Stimulated activated naive CD8-positive, alpha-beta T cell treated with anti-CD3 and anti-CD28 coated beads, Interleukin-15, amount 100 ng/mL, for 72 hours (primary cell): ENCODE results near the gene BRD1.
A peak's percentile ranks its signal among the peaks of the same experiment; 100 is the strongest.
"Not testable (repeated sequence)": the region's sequence is repeated elsewhere in the genome, so short reads cannot be mapped to it uniquely, and the experiment has no call there.

Experiments used
- ATAC-seq: fragments of 150-1000 bp; cut with Tn5 transposase; 2 replicates; pipeline ENCODE4 v1.10.0; 2021; ENCODE audit warnings: mild to moderate bottlenecking, moderate library complexity
- DNase-seq, 2 donors: peaks; one replicate each; pipeline ENCODE4 v3.0.0; 2021 to 2022
- H3K27ac Mint-ChIP-seq, 2 donors: one replicate each; pipeline ENCODE4 v1.8.0; 2022; ENCODE audit warnings: mild to moderate bottlenecking in 2 of 2, mixed read lengths in 2 of 2, moderate library complexity in 2 of 2
- H3K27me3 Mint-ChIP-seq: one replicate; pipeline ENCODE4 v1.8.0; 2022; ENCODE audit warnings: mixed read lengths
- H3K4me1 Mint-ChIP-seq: one replicate; pipeline ENCODE4 v1.8.0; 2022; ENCODE audit warnings: mild to moderate bottlenecking, mixed read lengths
- H3K4me3 Mint-ChIP-seq, 2 donors: one replicate each; pipeline ENCODE4 v1.8.0; 2022; ENCODE audit warnings: mild to moderate bottlenecking in 2 of 2, mixed read lengths in 2 of 2, moderate library complexity in 1 of 2
- H3K9me3 Mint-ChIP-seq, 2 donors: one replicate each; pipeline ENCODE4 v1.8.0; 2022; ENCODE audit warnings: mixed read lengths in 2 of 2

Gene BRD1

GRCh38 chr22:49788504-49788903 lies 39.2 kb downstream of the BRD1 start:
- DNase-seq (no peak), ATAC-seq (no peak)
- Mint-ChIP-seq H3K27me3 (no peaks in the 10 kb centered on the region), H3K27ac (peak overlapping the region; percentile 70 to 93), H3K4me1 (peaks cover 59% of the 10 kb centered on the region), H3K9me3 (no peaks in the 10 kb centered on the region), H3K4me3 (no peak overlapping the region)

GRCh38 chr22:49787861-49788260 lies 39.8 kb downstream of the BRD1 start:
- Mint-ChIP-seq H3K4me1 (peaks cover 58% of the 10 kb centered on the region), H3K9me3 (no peaks in the 10 kb centered on the region), H3K27ac (peak overlapping the region; percentile 70 to 93), H3K27me3 (no peaks in the 10 kb centered on the region), H3K4me3 (peak overlapping the region in 1 of 2 donors; percentile 9)
- ATAC-seq (no peak), DNase-seq (no peak)

GRCh38 chr22:49786976-49787706 lies 40.5 kb downstream of the BRD1 start:
- peaks cover 52% of the 10 kb centered on the region for H3K4me1 Mint-ChIP-seq
- H3K9me3 Mint-ChIP-seq, result no peaks in the 10 kb centered on the region
- ATAC-seq (no peak), DNase-seq (no peak)
- H3K4me3 Mint-ChIP-seq, result no peak overlapping the region
- H3K27me3 Mint-ChIP-seq, result no peaks in the 10 kb centered on the region
- peak overlapping the region in 1 of 2 donors; percentile 19 for H3K27ac Mint-ChIP-seq

- Mint-ChIP-seq H3K27ac (peak overlapping the region in 1 of 2 donors; percentile 27), H3K27me3 (no peaks in the 10 kb centered on the region), H3K4me1 (peaks cover 47% of the 10 kb centered on the region), H3K4me3 (no peak overlapping the region), H3K9me3 (no peaks in the 10 kb centered on the region)
- DNase-seq (no peak), ATAC-seq (no peak)
Observed at GRCh38 chr22:49785841-49786471, 41.7 kb downstream of the BRD1 start.

- ATAC-seq (no peak), DNase-seq (no peak)
- H3K4me3 Mint-ChIP-seq, result no peak overlapping the region
- peak overlapping the region in 1 of 2 donors; percentile 12 for H3K27ac Mint-ChIP-seq
- H3K9me3 Mint-ChIP-seq, result no peaks in the 10 kb centered on the region
- H3K27me3 Mint-ChIP-seq, result no peaks in the 10 kb centered on the region
- H3K4me1 Mint-ChIP-seq, result peaks cover 42% of the 10 kb centered on the region
Observed at GRCh38 chr22:49785046-49785521, 42.6 kb downstream of the BRD1 start.

GRCh38 chr22:49784630-49784971 lies 43.1 kb downstream of the BRD1 start:
- ATAC-seq (no peak), DNase-seq (no peak)
- Mint-ChIP-seq H3K4me1 (peaks cover 39% of the 10 kb centered on the region), H3K27me3 (no peaks in the 10 kb centered on the region), H3K27ac (peak overlapping the region in 1 of 2 donors; percentile 34), H3K4me3 (no peak overlapping the region), H3K9me3 (no peaks in the 10 kb centered on the region)

GRCh38 chr22:49783926-49784629 lies 43.6 kb downstream of the BRD1 start:
- no peak overlapping the region for H3K4me3 Mint-ChIP-seq
- H3K9me3 Mint-ChIP-seq, result no peaks in the 10 kb centered on the region
- H3K27ac Mint-ChIP-seq, result no peak overlapping the region
- no peak for DNase-seq
- H3K27me3 Mint-ChIP-seq, result no peaks in the 10 kb centered on the region
- peaks cover 34% of the 10 kb centered on the region for H3K4me1 Mint-ChIP-seq
- ATAC-seq, result no peak

- Mint-ChIP-seq H3K9me3 (no peaks in the 10 kb centered on the region), H3K4me1 (peaks cover 25% of the 10 kb centered on the region), H3K27me3 (no peaks in the 10 kb centered on the region), H3K4me3 (no peak overlapping the region), H3K27ac (peak overlapping the region in 1 of 2 donors; percentile 57)
- no peak for DNase-seq
- ATAC-seq, result no peak
Observed at GRCh38 chr22:49783036-49783746, 44.5 kb downstream of the BRD1 start.

- not testable (repeated sequence) for DNase-seq, H3K27me3 Mint-ChIP-seq, ATAC-seq, H3K4me3 Mint-ChIP-seq, H3K9me3 Mint-ChIP-seq
- peak overlapping the region; percentile 27 to 40 for H3K27ac Mint-ChIP-seq
- peaks cover 20% of the 10 kb centered on the region for H3K4me1 Mint-ChIP-seq
Observed at GRCh38 chr22:49781886-49782285, 45.8 kb downstream of the BRD1 start.

GRCh38 chr22:49781289-49781782 lies 46.3 kb downstream of the BRD1 start:
- ATAC-seq (no peak), DNase-seq (no peak)
- Mint-ChIP-seq H3K4me3 (no peak overlapping the region), H3K27me3 (no peaks in the 10 kb centered on the region), H3K4me1 (peaks cover 17% of the 10 kb centered on the region), H3K27ac (peak overlapping the region in 1 of 2 donors; percentile 40), H3K9me3 (no peaks in the 10 kb centered on the region)

- Mint-ChIP-seq H3K27me3 (no peaks in the 10 kb centered on the region), H3K4me1 (peaks cover 13% of the 10 kb centered on the region), H3K9me3 (no peaks in the 10 kb centered on the region), H3K27ac (no peak overlapping the region), H3K4me3 (no peak overlapping the region)
- DNase-seq (no peak), ATAC-seq (no peak)
Observed at GRCh38 chr22:49780698-49781288, 46.9 kb downstream of the BRD1 start.

- H3K9me3 Mint-ChIP-seq, result no peaks in the 10 kb centered on the region
- no peak overlapping the region for H3K4me3 Mint-ChIP-seq
- ATAC-seq, result no peak
- no peaks in the 10 kb centered on the region for H3K27me3 Mint-ChIP-seq
- H3K4me1 Mint-ChIP-seq, result peaks cover 16% of the 10 kb centered on the region
- DNase-seq, result no peak
- peak overlapping the region in 1 of 2 donors; percentile 85 for H3K27ac Mint-ChIP-seq
Observed at GRCh38 chr22:49779853-49780697, 47.6 kb downstream of the BRD1 start.

- ATAC-seq, result no peak
- no peaks in the 10 kb centered on the region for H3K27me3 Mint-ChIP-seq
- H3K9me3 Mint-ChIP-seq, result no peaks in the 10 kb centered on the region
- no peak overlapping the region for H3K27ac Mint-ChIP-seq
- no peak overlapping the region for H3K4me3 Mint-ChIP-seq
- no peak for DNase-seq
- H3K4me1 Mint-ChIP-seq, result peaks cover 19% of the 10 kb centered on the region
Observed at GRCh38 chr22:49779211-49779610, 48.5 kb downstream of the BRD1 start.

GRCh38 chr22:49777569-49778249 lies 50.0 kb downstream of the BRD1 start:
- ATAC-seq, result no peak
- no peak overlapping the region for H3K27ac Mint-ChIP-seq
- DNase-seq, result no peak
- peaks cover 22% of the 10 kb centered on the region for H3K4me1 Mint-ChIP-seq
- H3K9me3 Mint-ChIP-seq, result no peaks in the 10 kb centered on the region
- no peaks in the 10 kb centered on the region for H3K27me3 Mint-ChIP-seq
- H3K4me3 Mint-ChIP-seq, result no peak overlapping the region
